ENCODE results near the gene WDR91. TPM values are rescaled to one million over a fixed set of nuclear protein-coding genes. Genes with fewer than 3 reads are reported as not detected.
A peak's percentile ranks its signal among the peaks of the same experiment; 100 is the strongest.

WDR91 gene
- total and polyA plus RNA-seq, 5 experiments from 2014 or later = 3.3 to 39.0 (median 7.2) TPM

DNA sequence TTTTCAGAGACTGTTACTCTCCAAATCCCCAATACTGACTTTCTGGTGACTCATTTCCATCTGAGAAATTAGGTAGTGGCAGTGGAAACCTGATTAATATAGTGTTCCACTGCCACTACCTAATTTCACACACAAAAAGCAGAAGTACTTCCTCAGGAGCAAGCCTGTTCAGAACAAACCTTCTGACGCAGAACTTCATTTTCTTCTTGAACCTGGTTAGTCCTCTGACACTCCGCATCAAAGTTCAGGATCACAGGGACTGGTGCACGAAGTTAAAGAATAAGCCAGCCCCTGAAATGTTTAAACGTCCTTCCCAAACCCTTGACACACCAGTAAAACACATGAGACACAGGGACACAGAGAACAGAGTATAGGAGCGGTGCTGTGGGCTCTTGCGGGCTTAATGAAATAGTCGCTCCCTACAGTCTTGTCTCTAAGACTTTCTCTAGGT lies 4.4 kb downstream of the WDR91 start:
- H3K4me1 Mint-ChIP-seq = peaks cover 30 to 75% (median 60%) of the 10 kb centered on the region in 4 donors
- no peaks in the 10 kb centered on the region for H3K27me3 Mint-ChIP-seq
- POLR2A ChIA-PET = no interaction called here
- H3K4me3 Mint-ChIP-seq = peak overlapping the region in 2 of 10 donors; percentile 28 to 60
- DNase-seq = no peak
- peaks cover 5 to 50% (median 26%) of the 10 kb centered on the region in 3 donors for H3K36me3 Mint-ChIP-seq
- H3K27ac Mint-ChIP-seq = peak overlapping the region in 1 of 10 donors; percentile 65
- ATAC-seq = no peak
- H3K9me3 Mint-ChIP-seq = no peaks in the 10 kb centered on the region

GRCh38 chr7:135205850-135206249 lies 5.5 kb downstream of the WDR91 start:
- no peak for DNase-seq
- H3K9me3 Mint-ChIP-seq = no peaks in the 10 kb centered on the region
- no peaks in the 10 kb centered on the region for H3K27me3 Mint-ChIP-seq
- POLR2A ChIA-PET = interaction anchor here (1.0 kb wide), 1 partner anchor 14 kb away, joined by 3 read pairs; no protein-coding TSS in a partner anchor
- peaks cover 10 to 61% (median 33%) of the 10 kb centered on the region in 3 donors for H3K36me3 Mint-ChIP-seq
- peak overlapping the region in 1 of 10 donors; percentile 7 for H3K27ac Mint-ChIP-seq
- no peak for ATAC-seq
- no peak overlapping the region for H3K4me3 Mint-ChIP-seq
- H3K4me1 Mint-ChIP-seq = peaks cover 33 to 77% (median 61%) of the 10 kb centered on the region in 4 donors

DNA sequence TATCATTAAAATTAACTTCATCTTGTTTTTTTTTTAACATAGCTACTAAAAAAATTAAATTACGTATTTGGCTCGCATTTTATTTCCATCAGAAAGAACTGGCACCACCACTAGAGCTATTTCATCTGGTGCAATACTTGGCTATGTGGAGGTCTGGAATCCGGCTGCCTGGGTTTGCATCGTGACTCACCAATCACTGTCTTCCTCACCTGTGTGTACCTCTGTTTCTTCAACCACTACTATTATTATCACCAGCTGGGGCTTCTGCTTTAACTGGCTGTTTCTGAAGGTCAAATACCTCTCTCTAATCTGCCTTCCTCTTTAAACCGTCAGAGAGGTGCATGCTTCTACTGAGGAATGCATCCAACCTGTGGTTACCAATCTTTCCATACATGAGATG lies 6.5 kb downstream of the WDR91 start:
- Mint-ChIP-seq H3K27me3 (no peaks in the 10 kb centered on the region), H3K4me3 (no peak overlapping the region), H3K27ac (peak overlapping the region in 1 of 10 donors; percentile 73), H3K36me3 (peaks cover 10 to 67% (median 40%) of the 10 kb centered on the region in 3 donors), H3K9me3 (no peaks in the 10 kb centered on the region), H3K4me1 (peaks cover 31 to 67% (median 53%) of the 10 kb centered on the region in 4 donors)
- POLR2A ChIA-PET = no interaction called here
- ATAC-seq (no peak), DNase-seq (no peak)

DNA sequence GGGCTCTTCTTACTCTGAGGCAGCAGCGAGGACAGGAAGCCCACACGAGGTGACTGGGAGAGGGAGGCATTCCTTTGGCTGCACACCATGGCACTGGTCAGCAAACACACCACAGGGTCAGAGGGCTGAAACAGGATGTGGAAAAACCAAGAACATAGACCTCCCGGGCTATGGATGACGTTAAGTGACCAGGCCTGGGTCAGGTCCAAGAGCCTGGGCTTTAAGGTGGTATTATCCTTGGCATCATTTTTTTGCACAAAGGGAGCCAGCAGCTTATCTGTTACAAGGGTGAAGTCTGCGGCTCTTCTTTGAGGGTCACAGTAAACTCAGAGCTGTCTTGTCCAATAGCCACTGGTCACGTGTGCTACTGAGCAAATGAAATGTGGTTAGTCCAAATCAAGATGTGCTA lies 7.0 kb downstream of the WDR91 start:
- peaks cover 10 to 71% (median 44%) of the 10 kb centered on the region in 3 donors for H3K36me3 Mint-ChIP-seq
- peaks cover 31 to 65% (median 48%) of the 10 kb centered on the region in 4 donors for H3K4me1 Mint-ChIP-seq

GRCh38 chr7:135201350-135201749 lies 10.0 kb downstream of the WDR91 start:
- ATAC-seq (no peak), DNase-seq (no peak)
- Mint-ChIP-seq H3K9me3 (no peaks in the 10 kb centered on the region), H3K4me3 (no peak overlapping the region), H3K27ac (no peak overlapping the region), H3K27me3 (no peaks in the 10 kb centered on the region), H3K4me1 (peaks cover 10 to 43% (median 27%) of the 10 kb centered on the region in 4 donors), H3K36me3 (peaks cover 10 to 91% (median 54%) of the 10 kb centered on the region in 3 donors)
- POLR2A ChIA-PET = no interaction called here

More for the DNA sequence above, 7.0 kb downstream of the WDR91 start:
- H3K4me3 Mint-ChIP-seq = no peak overlapping the region
- ATAC-seq (no peak), DNase-seq (no peak)
- peak overlapping the region in 1 of 10 donors; percentile 19 for H3K27ac Mint-ChIP-seq
- POLR2A ChIA-PET = no interaction called here
- no peaks in the 10 kb centered on the region for H3K27me3 Mint-ChIP-seq
- H3K9me3 Mint-ChIP-seq = no peaks in the 10 kb centered on the region

DNA sequence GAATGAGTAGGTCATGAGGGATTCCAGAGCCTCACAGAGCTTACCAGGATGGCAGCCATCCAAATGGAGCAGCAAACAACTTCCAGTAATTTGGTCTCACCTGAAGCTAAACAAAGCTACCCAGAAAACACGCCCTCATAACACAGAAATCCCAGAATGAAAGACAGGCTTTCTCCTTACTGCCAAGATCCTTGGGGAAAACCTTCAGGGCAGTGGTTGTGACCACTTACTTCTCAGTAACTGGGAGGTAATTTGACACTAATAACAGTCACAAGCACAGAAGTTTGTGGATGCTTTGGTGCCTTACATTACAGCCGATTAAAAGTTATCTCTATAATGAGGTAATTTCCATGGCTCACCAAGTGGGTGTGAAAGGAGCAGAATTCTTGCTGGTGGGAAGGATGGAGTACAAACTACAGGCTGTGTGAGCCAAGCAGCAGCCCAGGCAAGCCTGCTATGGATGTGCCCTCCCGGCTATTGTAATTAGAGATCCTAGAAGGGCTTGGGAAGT lies 10.4 kb downstream of the WDR91 start:
- Mint-ChIP-seq H3K27me3 (no peaks in the 10 kb centered on the region), H3K4me3 (no peak overlapping the region), H3K4me1 (peaks cover 8 to 43% (median 26%) of the 10 kb centered on the region in 4 donors), H3K36me3 (peaks cover 10 to 91% (median 53%) of the 10 kb centered on the region in 3 donors), H3K27ac (no peak overlapping the region), H3K9me3 (no peaks in the 10 kb centered on the region)
- no peak for DNase-seq
- no peak for ATAC-seq
- POLR2A ChIA-PET = no interaction called here

GRCh38 chr7:135199439-135199838 lies 11.9 kb downstream of the WDR91 start:
- H3K36me3 Mint-ChIP-seq = peaks cover 10 to 94% (median 52%) of the 10 kb centered on the region in 3 donors
- H3K27me3 Mint-ChIP-seq = no peaks in the 10 kb centered on the region
- ATAC-seq (no peak), DNase-seq (no peak)
- no peaks in the 10 kb centered on the region for H3K9me3 Mint-ChIP-seq
- H3K4me3 Mint-ChIP-seq = no peak overlapping the region
- POLR2A ChIA-PET = no interaction called here
- H3K27ac Mint-ChIP-seq = peak overlapping the region in 2 of 10 donors; percentile 36 to 56
- H3K4me1 Mint-ChIP-seq = peaks cover 8 to 32% (median 20%) of the 10 kb centered on the region in 4 donors

- Mint-ChIP-seq H3K27me3 (no peaks in the 10 kb centered on the region), H3K4me1 (peaks cover 0 to 21% (median 11%) of the 10 kb centered on the region in 4 donors), H3K9me3 (no peaks in the 10 kb centered on the region), H3K36me3 (peaks cover 6 to 94% (median 58%) of the 10 kb centered on the region in 3 donors), H3K27ac (peak overlapping the region in 3 of 10 donors; percentile 34 to 76 (median 40)), H3K4me3 (no peak overlapping the region)
- DNase-seq (no peak), ATAC-seq (no peak)
- POLR2A ChIA-PET = interaction anchor here (0.8 kb wide), 1 partner anchor 12 kb away, joined by 4 read pairs; no protein-coding TSS in a partner anchor
Observed at GRCh38 chr7:135197906-135198655, 13.2 kb downstream of the WDR91 start.

- ATAC-seq (no peak), DNase-seq (no peak)
- POLR2A ChIA-PET = interaction anchor here (0.8 kb wide), 1 partner anchor 12 kb away, joined by 4 read pairs; no protein-coding TSS in a partner anchor
- H3K4me3 Mint-ChIP-seq = no peak overlapping the region
- H3K36me3 Mint-ChIP-seq = peaks cover 11 to 94% (median 52%) of the 10 kb centered on the region in 3 donors
- no peaks in the 10 kb centered on the region for H3K9me3 Mint-ChIP-seq
- H3K27ac Mint-ChIP-seq = peak overlapping the region in 1 of 10 donors; percentile 44
- no peaks in the 10 kb centered on the region for H3K27me3 Mint-ChIP-seq
- peaks cover 0 to 13% (median 6%) of the 10 kb centered on the region in 4 donors for H3K4me1 Mint-ChIP-seq
Observed at GRCh38 chr7:135197343-135197742, 14.0 kb downstream of the WDR91 start.

DNA sequence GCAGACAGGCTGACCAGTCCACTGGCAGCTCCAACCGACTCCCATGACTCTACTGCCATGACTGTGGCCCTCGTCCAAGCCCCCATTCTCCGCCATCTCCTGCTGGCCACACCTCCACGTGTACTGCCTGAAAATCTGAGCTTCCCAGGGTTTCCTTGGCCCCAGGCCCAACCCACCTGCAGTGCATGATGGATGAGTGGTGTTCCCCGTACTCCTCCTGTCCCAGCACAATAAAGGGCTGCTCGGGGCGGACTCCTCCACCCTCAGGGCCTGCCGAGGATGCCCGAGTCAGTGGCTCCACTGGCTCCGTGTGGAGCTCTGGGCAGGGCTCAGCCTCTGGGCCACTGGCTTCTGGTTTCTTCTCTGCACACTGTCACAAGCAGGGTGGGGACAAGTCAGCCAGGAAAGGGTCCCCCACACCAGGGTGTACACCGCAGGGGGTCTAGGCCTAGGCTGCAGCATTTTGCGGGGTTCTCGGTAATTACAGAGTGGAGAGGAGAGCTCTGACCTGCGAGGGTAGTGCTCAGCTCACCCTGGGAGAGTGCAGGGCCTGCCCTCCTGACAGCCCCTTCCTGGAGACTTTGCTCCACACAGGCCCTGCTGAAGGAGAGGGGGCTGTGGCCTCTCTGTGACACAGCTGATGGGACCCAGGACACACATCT lies 15.2 kb downstream of the WDR91 start:
- Mint-ChIP-seq H3K36me3 (peaks cover 7 to 93% (median 50%) of the 10 kb centered on the region in 3 donors), H3K9me3 (no peaks in the 10 kb centered on the region), H3K4me3 (no peak overlapping the region), H3K4me1 (peaks cover 0 to 5% (median under 1%) of the 10 kb centered on the region in 4 donors), H3K27me3 (no peaks in the 10 kb centered on the region), H3K27ac (peak overlapping the region in 1 of 10 donors; percentile 15)
- POLR2A ChIA-PET = no interaction called here
- no peak for ATAC-seq
- DNase-seq = no peak

GRCh38 chr7:135195156-135195555 lies 16.2 kb downstream of the WDR91 start:
- Mint-ChIP-seq H3K36me3 (peaks cover 7 to 94% (median 51%) of the 10 kb centered on the region in 3 donors), H3K4me1 (peaks cover 0 to 5% (median 2%) of the 10 kb centered on the region in 4 donors)

DNA sequence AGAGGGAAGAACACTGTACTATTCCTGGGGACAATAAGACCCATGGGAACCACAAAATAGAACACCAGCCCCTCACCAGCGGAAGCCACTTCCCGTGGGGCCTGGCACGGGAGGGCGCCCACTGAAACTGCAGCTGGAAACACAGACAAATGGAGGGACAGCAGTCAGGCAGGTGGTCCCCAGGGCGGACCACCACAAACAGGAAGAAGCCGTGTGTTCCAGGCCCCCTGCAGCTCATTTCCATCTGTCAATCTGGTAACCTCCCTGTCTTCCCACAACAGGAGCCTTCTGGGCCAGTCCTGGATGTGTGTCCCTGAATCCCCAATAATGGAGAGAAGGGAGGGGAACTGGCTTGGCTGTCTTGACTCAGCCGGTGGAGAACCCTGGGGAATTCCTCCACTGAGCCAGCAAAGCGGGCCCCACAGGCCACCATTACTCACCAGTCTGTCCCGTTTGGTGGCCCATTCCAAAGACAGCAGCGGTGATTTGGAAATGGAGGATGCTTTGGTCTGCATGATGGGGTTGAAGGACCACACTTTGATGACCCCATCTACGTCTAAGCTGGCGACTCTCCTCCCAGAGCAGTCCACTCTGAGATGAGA lies 16.7 kb downstream of the WDR91 start:
- H3K4me3 Mint-ChIP-seq = no peak overlapping the region
- H3K27me3 Mint-ChIP-seq = no peaks in the 10 kb centered on the region
- no peak for ATAC-seq
- H3K36me3 Mint-ChIP-seq = peaks cover 7 to 97% (median 53%) of the 10 kb centered on the region in 3 donors
- DNase-seq = no peak
- peaks cover 0 to 4% (median 2%) of the 10 kb centered on the region in 4 donors for H3K4me1 Mint-ChIP-seq
- H3K9me3 Mint-ChIP-seq = no peaks in the 10 kb centered on the region
- H3K27ac Mint-ChIP-seq = peak overlapping the region in 3 of 10 donors; percentile 11 to 37 (median 25)
- POLR2A ChIA-PET = interaction anchor here (1.2 kb wide), 1 partner anchor 16 kb away, joined by 4 read pairs; the partner anchor contains the start of gene WDR91

More at GRCh38 chr7:135195156-135195555, 16.2 kb downstream of the WDR91 start:
- ATAC-seq (no peak), DNase-seq (no peak)
- Mint-ChIP-seq H3K4me3 (no peak overlapping the region), H3K27me3 (no peaks in the 10 kb centered on the region), H3K9me3 (no peaks in the 10 kb centered on the region), H3K27ac (peak overlapping the region in 3 of 10 donors; percentile 7 to 28 (median 11))
- POLR2A ChIA-PET = no interaction called here
